AG04449 (cell line): ENCODE data around the gene BCKDHB.

ENCODE experiments used
- CTCF ChIA-PET: fragments of 350-600 bp; formaldehyde crosslinking; extraction: SDS; loops from one replicate; lab custom pipeline; 2021; ENCODE audit warnings: antibody characterized with exemption; lab: Yijun Ruan, JAX
- POLR2A ChIA-PET: fragments of 400-600, 350-600 bp; formaldehyde crosslinking; extraction: SDS; loops from one replicate; lab custom pipeline; 2020; ENCODE audit warnings: antibody characterized with exemption, inconsistent platforms; lab: Yijun Ruan, JAX
- DNase-seq: peaks from one replicate; pipeline ENCODE4 v3.0.0-alpha.2; 2010; ENCODE audit warnings: low read depth, low spot score
- H3K4me3 ChIP-seq: 2 replicates; pipeline ENCODE4 v1.5.1; 2011; ENCODE audit warnings: low read depth, mild to moderate bottlenecking, control low read depth, low read length
- TF ChIP-seq, protein P1 (sequence below): IDR thresholded peaks from one replicate; pipeline ENCODE4 v1.5.1; 2011; ENCODE audit warnings: mild to moderate bottlenecking, moderate library complexity, low read length, control low read depth, inconsistent platforms; ENCODE audit not compliant: insufficient read depth; ENCODE audit errors: missing control alignments

BCKDHB gene

DNA sequence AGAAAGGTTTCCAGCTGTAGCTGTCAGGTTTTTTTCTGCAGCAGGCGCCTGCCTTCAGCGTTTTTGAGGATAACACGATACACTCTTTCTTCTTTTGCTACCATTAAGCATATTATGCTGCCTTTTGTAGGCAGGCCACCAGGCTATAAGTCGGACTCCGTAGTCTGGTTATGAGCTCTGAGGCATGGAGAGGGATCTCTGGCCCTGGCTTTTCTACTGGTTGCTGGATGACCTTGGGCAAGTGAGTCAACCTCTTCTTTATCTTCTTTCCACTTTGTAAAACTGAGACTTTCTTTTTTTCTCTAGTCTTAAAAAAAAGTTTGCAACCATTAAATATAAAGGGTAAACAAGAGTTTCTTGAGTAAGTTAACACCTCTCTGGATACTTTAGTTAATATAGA, 120.2 kb downstream of the BCKDHB start:
- ChIA-PET CTCF (interaction anchor here (1.0 kb wide), 1 partner anchor 12 kb away, joined by 3 read pairs; no protein-coding TSS in a partner anchor), POLR2A (interaction anchor here (0.8 kb wide), 1 partner anchor 230 kb away, joined by 3 read pairs; no protein-coding TSS in a partner anchor)
- TF ChIP-seq, protein P1, sequence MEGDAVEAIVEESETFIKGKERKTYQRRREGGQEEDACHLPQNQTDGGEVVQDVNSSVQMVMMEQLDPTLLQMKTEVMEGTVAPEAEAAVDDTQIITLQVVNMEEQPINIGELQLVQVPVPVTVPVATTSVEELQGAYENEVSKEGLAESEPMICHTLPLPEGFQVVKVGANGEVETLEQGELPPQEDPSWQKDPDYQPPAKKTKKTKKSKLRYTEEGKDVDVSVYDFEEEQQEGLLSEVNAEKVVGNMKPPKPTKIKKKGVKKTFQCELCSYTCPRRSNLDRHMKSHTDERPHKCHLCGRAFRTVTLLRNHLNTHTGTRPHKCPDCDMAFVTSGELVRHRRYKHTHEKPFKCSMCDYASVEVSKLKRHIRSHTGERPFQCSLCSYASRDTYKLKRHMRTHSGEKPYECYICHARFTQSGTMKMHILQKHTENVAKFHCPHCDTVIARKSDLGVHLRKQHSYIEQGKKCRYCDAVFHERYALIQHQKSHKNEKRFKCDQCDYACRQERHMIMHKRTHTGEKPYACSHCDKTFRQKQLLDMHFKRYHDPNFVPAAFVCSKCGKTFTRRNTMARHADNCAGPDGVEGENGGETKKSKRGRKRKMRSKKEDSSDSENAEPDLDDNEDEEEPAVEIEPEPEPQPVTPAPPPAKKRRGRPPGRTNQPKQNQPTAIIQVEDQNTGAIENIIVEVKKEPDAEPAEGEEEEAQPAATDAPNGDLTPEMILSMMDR: no peak
- H3K4me3 ChIP-seq: no peak overlapping the region
- DNase-seq: no peak

DNA sequence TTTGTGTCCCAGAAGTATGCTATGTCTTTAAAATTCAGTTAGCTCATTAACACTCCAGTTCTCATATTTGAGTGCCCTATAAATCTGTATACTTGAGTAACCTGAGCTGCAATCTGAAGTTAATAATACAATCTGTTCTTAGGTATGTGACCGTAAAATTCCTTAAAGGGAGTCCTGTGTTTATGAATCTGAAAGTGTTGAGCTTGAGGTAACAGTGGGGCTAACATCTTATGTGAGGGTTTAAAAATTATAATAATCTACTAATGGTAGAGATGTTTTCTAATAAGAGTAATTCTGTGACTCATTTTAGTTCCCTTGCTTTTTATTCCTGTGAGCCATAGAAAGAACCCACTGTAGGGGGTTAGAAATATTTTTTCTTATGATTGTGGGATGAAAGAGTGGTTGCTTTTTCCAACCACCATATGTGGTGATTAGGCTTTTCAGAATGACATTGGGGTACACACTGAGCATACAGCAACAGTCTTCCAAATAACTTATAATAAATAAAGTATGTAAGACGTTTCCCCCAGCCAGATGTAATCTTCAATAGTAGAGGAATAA, 121.2 kb downstream of the BCKDHB start:
- ChIA-PET POLR2A (no interaction called here), CTCF (interaction anchor here (1.0 kb wide), 1 partner anchor 13 kb away, joined by 3 read pairs; no protein-coding TSS in a partner anchor)
- no peak for DNase-seq
- TF ChIP-seq, protein P1: no peak
- H3K4me3 ChIP-seq: no peak overlapping the region

DNA sequence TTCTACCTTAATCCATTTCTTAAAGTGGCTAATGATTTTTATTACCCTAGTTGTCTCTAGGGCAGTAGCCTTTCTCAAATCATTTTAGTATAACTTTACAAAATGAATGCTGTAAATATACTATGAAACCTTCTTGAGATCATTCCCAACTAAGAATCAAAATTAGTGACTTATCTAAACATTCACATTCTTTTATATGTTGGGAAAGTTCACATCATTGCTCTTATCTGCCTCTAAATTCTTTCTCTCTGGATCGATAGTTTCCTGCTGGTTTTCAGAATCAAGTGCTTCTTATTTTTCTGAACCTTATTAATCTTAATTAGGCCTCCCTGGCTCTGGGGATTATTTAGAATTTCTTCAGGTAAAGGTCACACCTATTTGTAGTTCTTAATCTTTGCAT, 126.8 kb downstream of the BCKDHB start:
- ChIA-PET POLR2A (no interaction called here), CTCF (no interaction called here)
- H3K4me3 ChIP-seq: no peak overlapping the region
- TF ChIP-seq, protein P1: no peak
- no peak for DNase-seq

DNA sequence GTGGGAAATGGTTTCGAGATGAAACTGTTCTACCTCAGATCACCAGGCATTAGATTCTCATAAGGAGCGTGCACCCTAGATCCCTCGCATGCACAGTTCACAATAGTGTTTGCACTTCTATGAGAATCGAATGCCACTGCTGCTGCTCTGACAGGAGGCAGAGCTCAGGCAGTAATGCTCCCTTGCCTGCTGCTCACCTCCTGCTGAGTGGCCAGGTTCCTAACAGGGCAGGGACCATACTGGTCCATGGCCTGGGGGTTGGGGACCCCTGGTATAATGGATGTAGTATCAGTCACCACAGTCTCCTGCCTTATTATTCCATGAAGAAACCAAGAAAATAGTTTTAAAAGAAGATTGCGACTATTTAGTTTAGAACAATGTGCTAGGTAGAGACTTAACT, 127.5 kb downstream of the BCKDHB start:
- ChIA-PET POLR2A (no interaction called here), CTCF (interaction anchor here (1.8 kb wide), 1 partner anchor 11 kb away, joined by 5 read pairs; no protein-coding TSS in a partner anchor)
- TF ChIP-seq, protein P1: no peak
- no peak overlapping the region for H3K4me3 ChIP-seq
- DNase-seq: no peak

DNA sequence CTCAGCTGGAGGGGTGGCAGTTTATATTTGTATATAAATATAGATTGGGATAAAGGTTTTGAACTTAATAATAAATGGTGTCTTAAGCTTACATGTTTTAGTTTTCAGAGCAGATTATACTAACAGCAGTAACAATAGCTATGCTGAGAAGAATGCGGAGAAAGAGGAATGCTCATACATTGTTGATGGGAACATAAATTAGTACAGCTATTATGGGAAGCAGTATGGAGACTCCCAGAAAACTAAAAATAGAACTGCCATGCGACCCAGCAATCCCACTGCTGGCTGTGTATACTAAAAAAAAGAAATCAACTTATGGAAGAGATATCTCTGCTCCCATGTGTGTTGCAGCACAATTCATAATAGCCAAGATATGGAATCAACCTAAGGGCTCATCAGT, 127.9 kb downstream of the BCKDHB start:
- no peak overlapping the region for H3K4me3 ChIP-seq
- POLR2A ChIA-PET: no interaction called here
- TF ChIP-seq, protein P1: no peak
- CTCF ChIA-PET: interaction anchor here (1.8 kb wide), 1 partner anchor 10 kb away, joined by 5 read pairs; no protein-coding TSS in a partner anchor
- no peak for DNase-seq

DNA sequence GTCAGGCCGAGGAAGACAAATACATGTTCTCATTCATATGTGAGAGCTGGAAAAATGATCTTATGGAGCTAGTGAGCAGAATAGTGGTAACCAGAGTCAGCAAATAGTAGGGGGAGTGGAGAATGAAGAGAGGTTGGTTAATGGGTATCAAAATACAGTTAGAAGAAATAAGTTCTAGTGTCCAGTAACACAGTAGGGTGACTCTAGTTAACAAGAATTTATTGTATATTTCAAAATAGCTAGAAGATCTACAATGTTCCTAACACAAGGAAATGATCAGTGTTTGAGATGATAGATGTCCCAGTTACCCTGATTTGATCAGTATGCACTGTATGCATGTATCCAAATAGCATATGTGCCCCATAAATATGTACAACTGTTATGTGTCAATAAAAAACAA, 128.4 kb downstream of the BCKDHB start:
- H3K4me3 ChIP-seq: no peak overlapping the region
- no peak for DNase-seq
- POLR2A ChIA-PET: no interaction called here
- CTCF ChIA-PET: interaction anchor here (1.8 kb wide), 1 partner anchor 10 kb away, joined by 5 read pairs; no protein-coding TSS in a partner anchor
- TF ChIP-seq, protein P1: no peak
